Ammon's horn (tissue), 1 donor: Measurements from ENCODE around the gene PPM1N.

Source experiments
- DNase-seq: peaks from one replicate; pipeline ENCODE4 v3.0.0-alpha.2; 2016; ENCODE audit warnings: low spot score

The PPM1N gene

DNA sequence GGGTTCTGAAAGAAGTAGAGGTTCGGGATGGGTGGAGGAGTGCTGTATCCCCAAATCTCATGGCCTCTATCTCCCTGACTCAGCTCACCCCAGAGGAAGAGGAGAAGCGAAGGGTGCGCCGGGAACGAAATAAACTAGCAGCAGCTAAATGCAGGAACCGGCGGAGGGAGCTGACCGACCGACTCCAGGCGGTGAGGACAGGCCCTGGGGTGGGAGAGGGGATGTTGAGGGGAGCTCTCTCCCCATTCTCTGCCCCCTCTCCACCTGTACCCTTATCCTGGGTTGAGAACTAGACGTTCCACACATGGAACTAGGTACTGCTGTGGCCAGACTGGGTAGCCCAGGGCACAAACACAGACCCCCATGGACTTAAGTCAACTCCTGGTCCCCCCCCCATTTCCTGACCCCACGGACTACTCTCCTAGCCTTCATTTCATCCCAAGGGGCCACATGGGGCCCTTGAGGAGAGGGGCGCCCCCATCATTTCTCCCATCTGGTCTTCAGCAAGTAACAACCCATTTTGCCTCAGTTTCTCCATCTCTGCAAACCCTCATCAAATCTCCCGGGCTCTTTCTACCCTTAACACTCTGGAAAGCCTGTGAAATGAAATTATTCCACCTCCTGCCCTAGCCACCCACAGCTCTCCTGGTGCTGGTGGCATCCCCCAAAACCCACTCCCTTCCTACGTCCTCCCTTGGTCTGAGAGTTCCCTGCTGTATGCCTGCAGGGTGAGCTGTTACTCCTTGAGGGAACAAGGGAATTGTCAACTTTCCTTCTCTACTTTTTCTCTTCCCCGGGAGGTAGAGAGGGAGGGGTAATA lies 26.9 kb upstream of the PPM1N start:
- no peak for DNase-seq

DNA sequence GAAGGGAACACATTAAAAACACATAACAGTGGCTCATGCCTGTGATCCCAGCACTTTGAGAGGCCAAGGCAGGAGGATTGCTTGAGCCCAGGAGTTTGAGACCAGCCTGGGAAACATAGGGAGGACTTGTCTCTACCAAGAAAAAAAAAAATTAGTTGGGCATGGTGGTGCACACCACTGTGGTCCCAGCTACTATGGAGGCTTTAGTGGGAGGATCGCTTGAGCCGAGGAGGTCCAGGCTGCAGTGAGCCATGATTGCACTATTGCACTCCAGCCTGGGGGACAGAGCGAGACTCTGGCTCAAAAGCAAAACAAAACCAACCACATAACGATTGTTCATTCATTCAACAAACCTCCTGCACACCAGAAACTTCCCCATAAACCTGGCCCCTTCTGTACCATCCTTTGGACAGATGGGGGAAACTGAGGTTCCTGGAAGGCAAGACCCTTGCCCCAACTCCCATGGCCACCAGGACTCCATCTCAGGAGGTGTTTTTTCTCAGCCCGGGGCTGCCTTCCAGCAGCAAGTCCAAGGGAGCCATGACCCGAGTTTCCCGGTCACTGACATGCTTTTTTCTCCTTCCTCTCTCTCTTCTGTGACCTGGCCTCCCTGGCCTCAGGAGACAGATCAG lies 26.2 kb upstream of the PPM1N start:
- DNase-seq: no peak

DNA sequence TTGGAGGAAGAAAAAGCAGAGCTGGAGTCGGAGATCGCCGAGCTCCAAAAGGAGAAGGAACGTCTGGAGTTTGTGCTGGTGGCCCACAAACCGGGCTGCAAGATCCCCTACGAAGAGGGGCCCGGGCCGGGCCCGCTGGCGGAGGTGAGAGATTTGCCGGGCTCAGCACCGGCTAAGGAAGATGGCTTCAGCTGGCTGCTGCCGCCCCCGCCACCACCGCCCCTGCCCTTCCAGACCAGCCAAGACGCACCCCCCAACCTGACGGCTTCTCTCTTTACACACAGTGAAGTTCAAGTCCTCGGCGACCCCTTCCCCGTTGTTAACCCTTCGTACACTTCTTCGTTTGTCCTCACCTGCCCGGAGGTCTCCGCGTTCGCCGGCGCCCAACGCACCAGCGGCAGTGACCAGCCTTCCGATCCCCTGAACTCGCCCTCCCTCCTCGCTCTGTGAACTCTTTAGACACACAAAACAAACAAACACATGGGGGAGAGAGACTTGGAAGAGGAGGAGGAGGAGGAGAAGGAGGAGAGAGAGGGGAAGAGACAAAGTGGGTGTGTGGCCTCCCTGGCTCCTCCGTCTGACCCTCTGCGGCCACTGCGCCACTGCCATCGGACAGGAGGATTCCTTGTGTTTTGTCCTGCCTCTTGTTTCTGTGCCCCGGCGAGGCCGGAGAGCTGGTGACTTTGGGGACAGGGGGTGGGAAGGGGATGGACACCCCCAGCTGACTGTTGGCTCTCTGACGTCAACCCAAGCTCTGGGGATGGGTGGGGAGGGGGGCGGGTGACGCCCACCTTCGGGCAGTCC lies 25.5 kb upstream of the PPM1N start:
- no peak for DNase-seq

DNA sequence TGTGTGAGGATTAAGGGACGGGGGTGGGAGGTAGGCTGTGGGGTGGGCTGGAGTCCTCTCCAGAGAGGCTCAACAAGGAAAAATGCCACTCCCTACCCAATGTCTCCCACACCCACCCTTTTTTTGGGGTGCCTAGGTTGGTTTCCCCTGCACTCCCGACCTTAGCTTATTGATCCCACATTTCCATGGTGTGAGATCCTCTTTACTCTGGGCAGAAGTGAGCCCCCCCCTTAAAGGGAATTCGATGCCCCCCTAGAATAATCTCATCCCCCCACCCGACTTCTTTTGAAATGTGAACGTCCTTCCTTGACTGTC lies 24.9 kb upstream of the PPM1N start:
- DNase-seq: no peak

DNA sequence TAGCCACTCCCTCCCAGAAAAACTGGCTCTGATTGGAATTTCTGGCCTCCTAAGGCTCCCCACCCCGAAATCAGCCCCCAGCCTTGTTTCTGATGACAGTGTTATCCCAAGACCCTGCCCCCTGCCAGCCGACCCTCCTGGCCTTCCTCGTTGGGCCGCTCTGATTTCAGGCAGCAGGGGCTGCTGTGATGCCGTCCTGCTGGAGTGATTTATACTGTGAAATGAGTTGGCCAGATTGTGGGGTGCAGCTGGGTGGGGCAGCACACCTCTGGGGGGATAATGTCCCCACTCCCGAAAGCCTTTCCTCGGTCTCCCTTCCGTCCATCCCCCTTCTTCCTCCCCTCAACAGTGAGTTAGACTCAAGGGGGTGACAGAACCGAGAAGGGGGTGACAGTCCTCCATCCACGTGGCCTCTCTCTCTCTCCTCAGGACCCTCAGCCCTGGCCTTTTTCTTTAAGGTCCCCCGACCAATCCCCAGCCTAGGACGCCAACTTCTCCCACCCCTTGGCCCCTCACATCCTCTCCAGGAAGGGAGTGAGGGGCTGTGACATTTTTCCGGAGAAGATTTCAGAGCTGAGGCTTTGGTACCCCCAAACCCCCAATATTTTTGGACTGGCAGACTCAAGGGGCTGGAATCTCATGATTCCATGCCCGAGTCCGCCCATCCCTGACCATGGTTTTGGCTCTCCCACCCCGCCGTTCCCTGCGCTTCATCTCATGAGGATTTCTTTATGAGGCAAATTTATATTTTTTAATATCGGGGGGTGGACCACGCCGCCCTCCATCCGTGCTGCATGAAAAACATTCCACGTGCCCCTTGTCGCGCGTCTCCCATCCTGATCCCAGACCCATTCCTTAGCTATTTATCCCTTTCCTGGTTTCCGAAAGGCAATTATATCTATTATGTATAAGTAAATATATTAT lies 24.3 kb upstream of the PPM1N start:
- DNase-seq: no peak

DNA sequence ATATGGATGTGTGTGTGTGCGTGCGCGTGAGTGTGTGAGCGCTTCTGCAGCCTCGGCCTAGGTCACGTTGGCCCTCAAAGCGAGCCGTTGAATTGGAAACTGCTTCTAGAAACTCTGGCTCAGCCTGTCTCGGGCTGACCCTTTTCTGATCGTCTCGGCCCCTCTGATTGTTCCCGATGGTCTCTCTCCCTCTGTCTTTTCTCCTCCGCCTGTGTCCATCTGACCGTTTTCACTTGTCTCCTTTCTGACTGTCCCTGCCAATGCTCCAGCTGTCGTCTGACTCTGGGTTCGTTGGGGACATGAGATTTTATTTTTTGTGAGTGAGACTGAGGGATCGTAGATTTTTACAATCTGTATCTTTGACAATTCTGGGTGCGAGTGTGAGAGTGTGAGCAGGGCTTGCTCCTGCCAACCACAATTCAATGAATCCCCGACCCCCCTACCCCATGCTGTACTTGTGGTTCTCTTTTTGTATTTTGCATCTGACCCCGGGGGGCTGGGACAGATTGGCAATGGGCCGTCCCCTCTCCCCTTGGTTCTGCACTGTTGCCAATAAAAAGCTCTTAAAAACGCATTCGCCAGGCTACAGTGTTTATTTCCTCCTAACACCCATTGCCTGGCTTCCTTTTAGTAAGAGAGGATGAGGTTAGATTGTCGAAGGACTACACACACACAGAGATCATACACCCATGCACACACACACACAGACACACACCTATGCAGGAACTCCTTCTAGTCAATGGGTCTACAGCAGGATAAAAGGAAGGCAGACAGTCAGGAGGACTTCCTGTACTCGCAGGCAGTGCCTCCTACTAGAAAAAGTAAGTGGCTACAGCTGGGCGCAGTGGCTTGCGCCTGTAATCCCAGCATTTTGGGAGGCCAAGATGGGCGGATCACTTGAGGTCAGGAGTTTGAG lies 23.4 kb upstream of the PPM1N start:
- no peak for DNase-seq

DNA sequence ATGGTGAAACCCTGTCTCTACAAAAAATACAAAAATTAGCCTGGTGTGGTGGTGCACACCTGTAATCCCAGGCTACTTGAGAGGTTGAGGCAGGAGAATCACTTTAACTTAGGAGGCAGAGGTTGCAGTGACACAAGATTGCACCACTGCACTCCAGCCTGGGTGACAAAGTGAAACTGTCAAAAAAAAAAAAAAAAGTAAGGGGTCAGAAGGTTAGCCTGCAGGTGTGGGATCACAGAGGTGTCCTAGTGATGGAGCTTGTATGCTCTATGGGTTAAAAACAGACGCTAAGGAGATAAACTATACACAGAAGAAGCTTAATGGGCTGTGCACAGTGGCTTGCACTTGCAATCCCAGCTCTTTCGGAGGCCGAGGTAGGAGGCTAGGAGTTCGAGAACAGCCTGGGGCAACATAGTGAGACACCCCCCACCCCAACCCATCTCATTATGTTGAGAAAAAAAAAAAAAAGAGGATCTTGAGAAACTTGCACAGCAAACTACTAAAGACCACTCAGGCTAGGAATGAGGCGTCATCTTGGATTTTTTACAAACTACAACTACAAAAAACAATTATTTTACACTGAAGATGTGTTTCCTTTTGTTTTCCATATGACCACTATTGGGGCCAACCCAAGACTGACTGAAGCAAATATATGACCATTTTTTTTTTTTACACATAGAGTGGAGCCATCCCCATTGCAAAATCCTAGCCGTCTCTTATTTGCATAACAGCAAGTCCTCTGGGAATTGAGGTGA lies 22.5 kb upstream of the PPM1N start:
- no peak for DNase-seq

DNA sequence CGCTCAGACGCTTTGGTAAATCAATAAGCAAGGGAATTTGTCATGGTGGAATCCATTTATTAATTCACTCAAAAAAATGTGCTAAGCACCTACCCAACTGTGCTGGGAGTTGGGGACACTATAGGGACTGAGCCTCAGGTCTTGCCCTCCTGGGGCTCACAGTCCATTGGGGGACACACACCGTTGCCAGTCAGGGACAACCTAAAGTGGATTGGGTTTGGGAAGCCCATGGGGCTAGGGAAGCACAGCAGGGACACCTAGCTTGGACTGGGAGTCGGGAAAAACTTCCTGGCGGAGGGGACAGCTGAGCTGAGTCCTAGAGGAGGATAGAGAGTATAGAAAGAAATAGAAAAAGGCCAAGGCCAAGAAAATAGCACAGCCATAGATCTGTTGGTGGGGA lies 21.9 kb upstream of the PPM1N start:
- DNase-seq: no peak

DNA sequence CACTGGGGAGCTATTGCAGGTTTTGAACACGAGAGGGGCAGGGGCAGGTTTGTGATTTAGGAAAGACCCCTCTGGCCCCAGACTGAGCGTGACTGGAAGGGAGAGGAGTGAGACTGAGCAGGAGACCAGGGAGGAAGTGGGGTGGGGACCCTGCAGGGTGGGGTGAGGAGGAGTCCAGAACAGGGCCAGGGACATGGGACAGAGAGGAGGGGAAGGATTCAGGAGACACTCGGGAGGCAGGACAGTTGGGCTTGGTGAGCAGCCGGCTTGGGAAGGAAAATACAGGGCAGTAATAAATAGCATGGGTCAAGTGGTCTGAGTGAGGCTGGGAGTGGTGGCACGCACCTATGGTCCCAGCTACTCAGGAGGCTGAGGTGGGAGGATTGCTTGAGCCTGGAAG lies 21.1 kb upstream of the PPM1N start:
- no peak for DNase-seq

DNA sequence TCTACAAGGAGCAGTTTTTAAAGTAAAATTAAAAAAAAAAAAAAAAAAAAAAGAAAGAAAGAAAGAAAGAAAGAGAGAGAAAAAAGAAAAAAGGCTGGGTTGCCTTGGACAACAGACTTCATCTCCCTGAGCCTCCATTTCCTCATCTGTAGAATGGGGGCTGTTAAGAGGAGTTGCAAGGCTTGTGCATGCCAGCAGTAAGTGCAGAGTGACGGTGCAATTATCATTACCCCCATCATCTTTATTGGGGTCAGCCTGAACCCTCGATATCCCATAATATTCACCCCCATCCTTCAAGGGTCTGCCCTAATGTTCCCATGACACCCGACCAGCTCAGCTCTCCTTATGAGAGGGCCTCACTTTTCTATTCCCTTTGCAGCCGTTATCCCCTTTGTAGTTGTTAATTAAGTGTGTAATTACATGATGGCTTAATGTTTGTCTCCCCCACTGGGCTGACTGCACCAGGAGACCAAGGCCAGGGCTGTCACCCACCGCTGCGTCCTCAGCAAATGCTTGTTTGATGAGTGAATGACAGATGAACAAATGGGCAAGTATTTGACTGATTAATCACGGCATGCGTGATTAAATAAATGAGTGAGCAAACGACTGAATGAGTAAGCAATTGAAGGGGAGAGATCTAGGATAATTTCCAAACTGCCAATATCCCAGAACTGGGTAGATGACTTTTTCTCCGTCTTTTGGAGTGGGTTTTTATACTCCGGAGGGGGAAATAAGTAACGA lies 20.4 kb upstream of the PPM1N start:
- no peak for DNase-seq

DNA sequence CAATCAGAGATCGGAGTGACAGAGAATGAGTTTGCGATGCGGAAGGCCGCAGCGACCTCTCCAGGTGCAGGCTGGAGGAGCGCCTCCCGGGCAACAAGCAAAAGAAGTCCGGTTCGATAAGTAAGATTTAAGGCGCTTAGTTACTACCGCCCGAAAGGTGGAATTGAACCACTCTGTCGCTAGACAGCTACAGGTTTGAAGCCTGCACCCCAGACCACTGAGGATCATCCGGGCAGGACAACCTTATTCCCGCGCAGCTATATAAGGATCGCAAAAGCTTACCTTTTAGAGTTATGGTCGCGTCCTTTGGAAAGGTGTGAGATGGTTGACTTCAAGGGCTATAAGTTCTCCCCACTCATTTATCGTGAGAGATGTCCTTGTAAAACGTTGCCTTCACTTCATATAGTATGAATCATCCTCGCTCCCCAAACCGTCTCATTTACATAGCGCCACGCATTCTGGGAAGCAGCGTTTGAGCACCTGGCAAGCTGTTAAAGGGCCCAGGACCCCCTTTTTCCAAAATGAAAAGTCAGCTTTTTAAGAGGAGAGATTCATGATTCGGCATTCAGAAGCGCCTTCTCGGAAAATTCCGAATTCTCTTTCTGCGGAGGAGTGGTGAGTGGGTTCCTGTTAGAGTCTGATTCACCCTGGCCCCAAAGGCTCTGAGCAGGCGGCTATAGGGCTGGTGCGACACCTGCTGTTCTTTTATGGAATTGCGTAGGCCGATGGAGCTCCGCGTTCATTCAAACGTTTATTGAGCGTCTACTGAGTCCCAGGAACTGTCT lies 19.6 kb upstream of the PPM1N start:
- DNase-seq: peak; percentile 93

DNA sequence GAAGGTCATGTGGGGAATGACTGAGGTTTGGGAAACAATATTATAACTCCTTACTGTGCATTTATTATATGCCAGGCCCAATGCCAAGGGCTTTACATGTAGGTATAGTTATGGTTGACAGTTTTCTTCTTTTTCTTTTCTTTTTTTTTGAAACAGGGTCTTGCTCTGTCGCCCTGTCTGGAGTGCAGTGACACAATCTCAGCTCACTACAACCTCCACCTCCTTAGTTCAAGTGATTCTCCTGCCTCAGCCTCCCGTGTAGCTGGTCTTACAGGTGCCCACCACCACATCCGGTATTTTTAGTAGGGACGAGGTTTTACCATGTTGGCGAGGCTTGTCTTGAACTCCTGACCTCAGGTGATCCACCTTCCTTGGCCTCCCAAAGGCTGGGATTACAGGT lies 15.2 kb upstream of the PPM1N start:
- DNase-seq: no peak

DNA sequence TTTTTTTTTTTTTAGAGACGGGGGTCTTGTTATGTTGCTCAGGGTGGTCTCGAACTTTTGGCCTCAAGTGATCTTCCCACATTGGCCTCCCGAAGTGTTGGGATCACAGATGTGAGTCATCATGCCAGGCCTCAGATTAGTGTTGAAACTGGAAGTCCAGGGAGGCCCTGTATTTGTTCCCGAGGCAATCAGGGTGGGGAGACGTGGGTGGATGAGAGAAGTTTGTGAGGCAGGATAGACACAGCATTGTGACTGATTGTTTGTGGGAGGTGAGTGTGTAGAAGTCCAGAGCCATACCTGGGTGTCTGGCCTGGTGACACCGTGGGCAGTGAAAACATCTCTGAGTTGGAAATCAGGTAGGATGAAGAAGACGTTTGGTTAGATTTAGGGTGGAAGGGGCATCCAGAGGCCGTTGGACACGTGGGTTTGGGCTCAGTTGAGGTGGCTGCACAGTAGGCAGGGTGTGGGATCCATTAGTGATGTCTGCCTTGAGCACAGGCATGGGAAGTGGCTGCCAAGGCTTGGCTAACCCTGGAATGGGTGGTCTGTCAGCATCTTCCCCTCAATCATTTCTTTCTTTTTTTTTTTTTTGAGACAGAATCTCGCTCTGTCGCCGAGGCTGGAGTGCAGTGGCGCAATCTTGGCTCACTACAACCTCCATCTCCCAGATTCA lies 13.8 kb upstream of the PPM1N start:
- no peak for DNase-seq

DNA sequence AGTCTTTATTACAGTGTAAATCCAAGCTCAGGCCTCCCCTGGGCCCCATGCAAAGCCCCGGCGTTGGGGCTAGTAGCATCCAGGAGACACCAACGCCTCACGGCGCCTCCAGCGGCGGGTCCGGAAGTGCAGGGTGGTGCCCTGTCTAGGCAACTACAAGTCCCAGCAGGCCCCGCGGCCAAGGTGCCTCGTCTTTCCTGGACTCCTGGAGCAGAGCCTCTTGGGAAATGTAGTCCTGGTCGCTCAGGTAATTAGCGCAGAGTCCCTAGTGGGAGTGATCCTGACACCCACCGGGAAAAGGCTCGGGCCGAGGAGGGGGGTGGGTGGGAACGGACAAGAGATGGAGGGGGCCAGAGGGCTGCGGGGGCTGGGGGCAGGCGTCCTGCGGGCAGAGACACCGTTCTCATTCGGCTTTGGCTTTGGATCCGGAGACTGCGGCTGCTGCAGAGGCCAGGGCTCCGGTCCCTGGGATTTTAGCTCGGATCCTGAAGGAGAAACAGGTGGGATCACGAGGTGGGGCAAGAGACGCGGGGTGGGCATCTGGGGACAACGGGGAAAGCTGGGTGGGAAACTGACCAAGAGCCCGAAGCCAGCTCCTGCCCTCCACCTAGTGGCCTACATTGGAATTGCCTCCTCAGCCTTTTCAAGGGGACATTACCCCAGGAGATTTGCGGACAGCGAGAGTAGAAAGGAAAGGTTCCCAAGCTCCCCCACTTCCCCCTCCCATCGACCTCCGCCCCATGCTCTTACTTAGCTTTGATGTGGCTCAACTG lies 12.8 kb upstream of the PPM1N start:
- peak; percentile 97 for DNase-seq

DNA sequence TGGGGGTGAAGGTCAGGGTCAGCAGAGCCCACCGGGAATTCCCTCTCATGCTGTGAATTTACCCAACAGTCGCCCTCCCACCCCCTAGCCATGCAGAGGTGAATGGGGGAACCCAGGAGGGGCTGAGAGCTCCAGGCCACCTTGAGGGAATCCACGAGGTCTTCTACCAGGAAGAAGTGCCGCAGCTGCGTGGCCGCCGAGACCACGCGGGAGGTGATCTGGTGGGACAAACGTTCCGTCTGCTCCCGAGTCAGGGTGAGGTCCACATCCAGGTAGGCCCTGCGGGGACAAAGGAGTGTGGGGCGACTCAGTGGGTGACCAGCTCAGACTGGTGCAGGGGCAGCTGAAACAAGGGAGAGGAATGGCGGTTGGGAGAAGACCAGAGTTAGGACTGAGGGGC lies 9.5 kb upstream of the PPM1N start:
- DNase-seq: no peak

DNA sequence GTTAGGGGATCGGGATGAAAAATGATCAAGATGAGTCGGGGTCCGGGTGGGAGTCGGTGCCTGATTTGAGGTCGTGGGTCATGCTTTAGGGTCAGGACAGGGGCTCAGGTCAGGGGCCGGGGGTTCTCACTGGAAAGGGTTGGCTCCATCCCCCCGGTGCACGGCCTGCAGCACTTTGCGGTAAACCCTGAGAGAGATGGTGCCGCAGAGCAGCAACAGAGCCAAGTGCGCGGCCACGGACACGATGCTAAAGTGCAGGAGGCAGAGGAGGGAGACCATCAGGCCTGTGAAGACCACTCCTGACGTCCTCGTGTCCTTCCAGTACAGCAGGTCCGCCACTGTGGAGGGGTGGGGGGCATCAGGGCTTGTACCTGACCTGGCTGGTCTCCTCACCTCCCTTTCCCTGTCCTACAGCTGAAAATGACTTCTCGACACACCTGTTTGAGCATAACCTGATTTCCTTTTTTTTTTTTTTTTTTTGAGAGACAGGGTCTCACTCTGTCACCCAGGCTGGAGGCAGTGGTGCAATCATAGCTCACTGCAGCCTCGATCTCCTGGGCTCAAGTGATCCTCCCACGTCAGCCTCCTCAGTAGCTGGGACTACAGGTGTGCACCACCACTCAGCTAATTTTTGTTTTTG lies 8.9 kb upstream of the PPM1N start:
- no peak for DNase-seq

DNA sequence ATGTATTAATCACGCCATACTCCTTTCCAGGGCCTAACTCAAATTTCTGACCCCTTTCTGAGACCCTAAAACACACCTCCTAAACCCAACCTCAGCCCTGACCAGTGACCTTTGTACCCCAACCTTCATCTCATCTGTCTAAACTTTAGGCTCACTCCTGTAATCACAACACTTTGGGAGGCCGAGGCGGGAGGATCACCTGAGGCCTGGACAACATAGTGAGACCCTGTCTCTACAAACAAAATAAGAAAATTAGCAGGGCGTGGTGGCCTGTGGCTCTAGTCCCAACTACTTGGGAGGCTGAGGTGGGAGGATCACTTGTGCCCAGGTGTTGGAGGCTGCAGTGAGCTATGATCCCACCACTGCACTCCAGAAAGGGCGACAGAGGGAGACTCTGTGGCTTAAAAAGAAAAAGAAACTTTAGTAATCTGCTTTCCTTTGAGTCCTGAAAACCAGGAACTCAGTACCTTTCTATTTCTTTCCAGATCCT lies 6.1 kb upstream of the PPM1N start:
- no peak for DNase-seq
